ENCODE results near the gene PCDHA12.
"Not testable (repeated sequence)": the region's sequence is repeated elsewhere in the genome, so short reads cannot be mapped to it uniquely, and the experiment has no call there.

The PCDHA12 gene

GRCh38 chr5:140857177-140857986 is 17.7 kb upstream of the PCDHA12 start:
- FAIRE-seq, result no peak

GRCh38 chr5:140857987-140858240 is 17.2 kb upstream of the PCDHA12 start:
- DNase-seq (ENCODE audit: insufficient read length, low spot score) (no peak), FAIRE-seq (no peak)

More at GRCh38 chr5:140857177-140857986, 17.7 kb upstream of the PCDHA12 start:
- DNase-seq (ENCODE audit: insufficient read length, low spot score), result no peak

- DNase-seq (ENCODE audit: insufficient read length, low spot score), result no peak
These were observed 12.4 kb upstream of the PCDHA12 start for GRCh38 chr5:140862441-140863295.

DNA sequence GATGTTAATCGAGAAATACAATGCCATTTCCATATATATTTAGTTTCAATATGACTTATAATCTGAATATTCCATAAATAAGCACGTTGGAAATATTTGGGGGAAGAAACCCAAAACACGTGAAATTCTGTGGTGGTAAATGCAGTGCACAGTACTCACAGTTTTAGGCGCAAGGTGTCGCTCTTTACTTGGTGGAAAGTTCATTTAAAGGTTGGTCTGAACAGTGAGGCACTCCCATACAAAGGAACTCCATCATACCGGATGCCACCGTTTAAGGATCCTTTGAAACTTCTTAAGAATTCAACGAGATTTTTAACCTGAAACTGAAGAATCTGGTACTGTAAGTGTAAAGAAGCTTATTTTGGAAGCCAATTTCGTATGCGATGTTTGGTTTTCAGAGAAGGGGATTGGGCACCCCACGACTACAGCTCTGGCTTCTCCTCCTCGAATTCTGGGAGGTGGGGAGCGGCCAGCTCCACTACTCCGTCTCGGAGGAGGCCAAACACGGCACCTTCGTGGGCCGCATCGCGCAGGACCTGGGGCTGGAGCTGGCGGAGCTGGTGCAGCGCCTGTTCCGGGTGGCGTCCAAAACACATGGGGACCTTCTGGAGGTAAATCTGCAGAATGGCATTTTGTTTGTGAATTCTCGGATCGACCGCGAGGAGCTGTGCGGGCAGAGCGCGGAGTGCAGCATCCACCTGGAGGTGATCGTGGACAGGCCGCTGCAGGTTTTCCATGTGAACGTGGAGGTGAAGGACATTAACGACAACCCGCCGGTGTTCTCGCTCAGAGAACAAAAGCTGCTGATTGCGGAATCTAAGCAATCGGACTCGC is 6.2 kb upstream of the PCDHA12 start, which contains the start of gene PCDHA11:
PCDHA11 (plus strand) TSS at position 237 of the 834 bp plus-strand sequence; CDS start at position 384, 147 bp downstream.
- FAIRE-seq, result no peak
- DNase-seq (ENCODE audit: insufficient read length, low spot score), result peak; percentile 53

More at GRCh38 chr5:140862441-140863295, 12.4 kb upstream of the PCDHA12 start:
- no peak for FAIRE-seq

DNA sequence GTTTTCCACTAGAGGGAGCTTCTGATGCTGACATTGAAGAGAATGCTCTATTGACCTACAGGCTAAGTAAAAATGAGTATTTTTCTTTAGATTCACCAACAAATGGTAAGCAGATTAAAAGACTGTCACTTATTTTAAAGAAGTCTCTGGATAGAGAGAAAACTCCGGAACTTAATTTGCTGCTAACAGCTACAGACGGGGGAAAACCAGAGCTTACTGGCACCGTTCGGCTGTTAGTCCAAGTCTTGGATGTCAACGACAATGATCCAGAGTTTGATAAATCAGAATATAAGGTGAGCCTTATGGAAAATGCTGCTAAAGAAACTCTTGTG is 5.6 kb upstream of the PCDHA12 start:
- DNase-seq (ENCODE audit: insufficient read length, low spot score) (peak; percentile 60), FAIRE-seq (no peak)

DNA sequence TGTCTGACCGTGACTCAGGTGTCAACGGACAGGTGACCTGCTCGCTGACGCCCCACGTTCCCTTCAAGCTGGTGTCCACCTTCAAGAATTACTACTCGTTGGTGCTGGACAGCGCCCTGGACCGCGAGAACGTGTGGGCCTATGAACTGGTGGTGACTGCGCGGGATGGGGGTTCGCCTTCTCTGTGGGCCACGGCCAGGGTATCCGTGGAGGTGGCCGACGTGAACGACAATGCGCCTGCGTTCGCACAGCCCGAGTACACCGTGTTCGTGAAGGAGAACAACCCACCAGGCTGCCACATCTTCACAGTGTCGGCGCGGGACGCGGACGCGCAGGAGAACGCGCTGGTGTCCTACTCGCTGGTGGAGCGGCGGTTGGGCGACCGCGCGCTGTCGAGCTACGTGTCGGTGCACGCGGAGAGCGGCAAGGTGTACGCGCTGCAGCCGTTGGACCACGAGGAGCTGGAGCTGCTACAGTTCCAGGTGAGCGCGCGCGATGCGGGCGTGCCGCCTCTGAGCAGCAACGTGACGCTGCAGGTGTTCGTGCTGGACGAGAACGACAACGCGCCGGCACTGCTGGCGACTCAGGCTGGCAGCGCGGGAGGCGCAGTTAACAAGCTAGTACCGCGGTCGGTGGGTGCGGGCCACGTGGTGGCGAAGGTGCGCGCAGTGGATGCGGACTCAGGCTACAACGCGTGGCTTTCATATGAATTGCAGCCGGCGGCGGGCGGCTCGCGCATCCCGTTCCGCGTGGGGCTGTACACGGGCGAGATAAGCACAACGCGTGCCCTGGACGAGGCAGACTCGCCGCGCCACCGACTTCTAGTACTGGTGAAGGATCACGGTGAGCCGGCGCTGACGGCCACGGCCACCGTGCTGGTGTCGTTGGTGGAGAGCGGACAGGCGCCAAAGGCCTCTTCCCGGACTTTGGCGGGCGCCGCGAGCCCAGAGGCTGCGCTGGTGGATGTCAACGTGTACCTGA is 4.6 kb upstream of the PCDHA12 start:
- FAIRE-seq, result no peak
- no peak for DNase-seq (ENCODE audit: insufficient read length, low spot score)

- not testable (repeated sequence) for DNase-seq (ENCODE audit: insufficient read length, low spot score); FAIRE-seq
These were observed 1.6 kb downstream of the PCDHA12 start for GRCh38 chr5:140876541-140877261.

GRCh38 chr5:140877262-140877581 is 2.1 kb downstream of the PCDHA12 start:
- no peak for DNase-seq (ENCODE audit: insufficient read length, low spot score)
- no peak for FAIRE-seq

DNA sequence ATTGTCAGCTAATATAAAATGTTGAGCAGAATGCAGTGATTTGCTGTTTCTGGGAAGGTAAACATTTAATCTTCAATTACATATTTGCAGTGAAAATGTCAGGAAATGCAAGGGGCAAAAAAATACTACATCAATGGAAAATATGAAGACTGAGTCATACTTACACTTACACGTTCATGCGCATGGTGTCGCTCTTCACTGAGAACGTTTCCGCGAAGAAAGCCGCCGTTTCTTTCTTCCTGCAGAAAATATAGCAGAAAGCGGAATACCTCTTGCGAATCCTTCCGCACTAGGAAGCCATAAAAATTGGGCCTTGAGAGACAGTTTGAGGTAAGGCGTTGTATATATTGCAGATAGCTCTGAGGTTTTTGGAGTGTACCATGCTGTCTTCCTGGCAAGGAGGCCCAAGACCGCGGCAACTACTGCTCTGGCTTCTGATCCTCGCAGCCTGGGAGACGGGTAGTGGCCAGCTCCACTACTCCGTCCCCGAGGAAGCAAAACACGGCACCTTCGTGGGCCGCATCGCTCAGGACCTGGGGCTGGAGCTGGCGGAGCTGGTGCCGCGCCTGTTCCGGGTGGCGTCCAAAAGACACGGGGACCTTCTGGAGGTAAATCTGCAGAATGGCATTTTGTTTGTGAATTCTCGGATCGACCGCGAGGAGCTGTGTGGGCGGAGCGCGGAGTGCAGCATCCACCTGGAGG is 6.9 kb downstream of the PCDHA12 start, which contains the start of gene PCDHA13:
PCDHA13 (plus strand) TSS at position 236 of the 702 bp plus-strand sequence; CDS start at position 381, 145 bp downstream.
- DNase-seq (ENCODE audit: insufficient read length, low spot score) (no peak), FAIRE-seq (no peak)

DNA sequence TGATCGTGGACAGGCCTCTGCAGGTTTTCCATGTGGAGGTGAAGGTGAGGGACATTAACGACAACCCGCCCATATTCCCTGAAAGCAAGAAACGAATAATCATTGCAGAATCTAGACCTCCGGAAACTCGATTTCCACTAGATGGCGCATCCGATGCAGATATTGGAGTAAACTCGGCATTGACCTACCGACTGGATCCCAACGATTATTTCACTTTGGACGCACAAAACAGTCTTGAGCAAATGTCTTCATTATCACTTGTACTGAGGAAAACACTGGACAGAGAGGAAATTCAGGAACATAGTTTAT is 7.4 kb downstream of the PCDHA12 start:
- DNase-seq (ENCODE audit: insufficient read length, low spot score), result peak; percentile 31
- FAIRE-seq, result no peak

DNA sequence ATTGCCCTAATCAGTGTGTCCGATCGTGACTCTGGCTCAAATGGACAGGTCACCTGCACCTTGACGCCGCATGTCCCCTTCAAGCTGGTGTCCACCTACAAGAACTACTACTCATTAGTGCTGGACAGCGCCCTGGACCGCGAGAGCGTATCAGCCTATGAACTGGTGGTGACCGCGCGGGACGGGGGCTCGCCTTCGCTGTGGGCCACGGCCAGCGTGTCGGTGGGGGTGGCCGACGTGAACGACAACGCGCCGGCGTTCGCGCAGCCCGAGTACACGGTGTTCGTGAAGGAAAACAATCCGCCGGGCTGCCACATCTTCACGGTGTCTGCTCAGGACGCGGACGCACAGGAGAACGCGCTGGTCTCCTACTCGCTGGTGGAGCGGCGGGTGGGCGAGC is 8.3 kb downstream of the PCDHA12 start:
- peak; percentile 71 for FAIRE-seq
- DNase-seq (ENCODE audit: insufficient read length, low spot score), result no peak

GRCh38 chr5:140883927-140884697 is 9.0 kb downstream of the PCDHA12 start:
- no peak for FAIRE-seq
- no peak for DNase-seq (ENCODE audit: insufficient read length, low spot score)

GRCh38 chr5:140916325-140916724 is 41.2 kb downstream of the PCDHA12 start:
- FAIRE-seq, result no peak
- no peak for DNase-seq (ENCODE audit: insufficient read length, low spot score)

GRCh38 chr5:140923601-140924000 is 48.5 kb downstream of the PCDHA12 start:
- DNase-seq (ENCODE audit: insufficient read length, low spot score), result no peak
- no peak for FAIRE-seq

DNA sequence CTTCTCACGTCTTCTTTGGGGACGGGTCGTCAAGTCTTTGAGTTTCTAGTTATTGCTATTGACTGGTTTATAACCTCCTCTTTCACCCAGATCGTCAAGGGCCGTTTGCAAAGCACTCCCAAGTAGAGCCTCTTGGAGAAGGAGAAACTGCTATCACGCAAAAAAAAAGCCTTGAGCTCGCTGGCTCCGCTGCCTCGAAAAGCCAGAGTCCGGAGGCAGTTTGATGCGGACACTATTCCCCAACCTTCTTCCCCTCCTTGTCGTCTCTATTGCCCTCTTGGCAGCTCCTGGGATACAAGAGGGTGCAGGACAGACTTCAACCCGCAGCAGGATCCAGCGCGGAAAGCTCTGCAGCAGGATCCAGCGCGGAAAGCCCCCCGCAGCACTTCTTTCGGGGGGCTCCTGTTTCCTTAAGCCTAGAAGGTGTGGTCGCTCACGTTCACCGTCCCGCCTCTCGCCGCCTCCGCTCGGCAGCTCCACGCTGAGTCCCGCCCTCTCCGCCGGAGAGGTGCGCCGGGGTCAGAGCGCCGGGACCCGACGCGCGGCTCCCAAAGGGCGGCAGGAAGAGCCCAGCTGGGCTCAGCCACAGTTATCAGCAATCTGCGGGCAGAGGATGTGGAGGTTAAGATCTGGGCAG is 50.8 kb downstream of the PCDHA12 start, which contains the start of gene PCDHAC1:
PCDHAC1 (plus strand) TSS at position 494 of the 637 bp plus-strand sequence. CDS start 594 bp downstream, outside the sequence.
- FAIRE-seq (no peak), DNase-seq (ENCODE audit: insufficient read length, low spot score) (no peak)

DNA sequence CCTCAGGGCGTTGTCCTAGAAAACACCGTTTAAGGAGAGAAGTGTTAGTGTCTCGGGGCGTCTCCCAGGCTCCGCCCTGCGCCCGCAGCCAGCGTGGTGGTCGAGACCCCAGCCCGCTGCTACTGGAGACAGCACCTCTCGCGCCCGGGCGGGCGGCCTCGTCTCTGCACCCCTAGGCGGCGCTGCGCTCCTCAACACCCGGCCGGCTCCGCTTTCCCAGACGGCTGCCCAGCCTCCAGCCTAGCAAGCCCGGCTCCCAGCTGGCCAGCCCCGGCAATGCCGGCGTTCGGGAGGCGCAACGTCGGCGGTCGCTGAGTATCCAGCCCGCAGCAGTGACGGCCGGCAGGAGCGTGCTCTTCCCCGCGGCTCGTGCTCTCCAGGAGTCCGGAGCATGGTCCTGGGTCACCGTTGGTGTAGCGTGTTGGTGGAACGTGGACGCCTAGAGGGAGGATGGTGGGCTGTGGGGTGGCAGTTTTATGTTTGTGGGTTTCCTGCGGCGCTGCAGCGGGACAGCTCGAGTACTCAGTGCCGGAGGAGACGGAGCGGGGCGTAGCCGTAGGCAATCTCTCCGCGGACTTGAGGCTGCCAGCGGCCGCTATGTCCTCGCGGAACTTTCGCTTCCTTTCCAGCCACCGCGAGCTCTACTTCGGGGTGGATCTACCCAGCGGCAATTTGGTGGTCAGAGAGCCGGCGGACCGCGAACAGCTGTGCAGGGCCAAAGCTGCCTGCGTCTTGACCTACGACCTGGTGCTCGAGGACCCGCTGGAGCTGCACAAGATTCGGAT is 51.5 kb downstream of the PCDHA12 start:
- peak; percentile 73 for DNase-seq (ENCODE audit: insufficient read length, low spot score)
- peak; percentile 94 for FAIRE-seq

GRCh38 chr5:140927228-140927573 is 52.1 kb downstream of the PCDHA12 start:
- peak; percentile 74 for FAIRE-seq
- DNase-seq (ENCODE audit: insufficient read length, low spot score), result no peak

Measured in HTR-8/SVneo (cell line).